ENCODE measurements around the gene DNTT. TPM values are rescaled to one million over a fixed set of nuclear protein-coding genes. Genes with fewer than 3 reads are reported as not detected.

Gene DNTT
- not detected for total RNA-seq (ENCODE audit: unreplicated experiment)
- long read RNA-seq: 0 reads

- no peak for DNase-seq
- Mint-ChIP-seq H3K9me3 (ENCODE audit: unreplicated experiment) (no peaks in the 10 kb centered on the region), H3K36me3 (ENCODE audit: unreplicated experiment) (no peaks in the 10 kb centered on the region), H3K4me1 (ENCODE audit: low read depth, unreplicated experiment) (peaks cover 10% of the 10 kb centered on the region), H3K27ac (ENCODE audit: unreplicated experiment) (no peak within 1 kb of the TSS), H3K4me3 (ENCODE audit: unreplicated experiment) (no peak within 1 kb of the TSS), H3K27me3 (ENCODE audit: unreplicated experiment) (no peaks in the 10 kb centered on the region)
- TF ChIP-seq CTCF (IDR thresholded peaks at IDR 0.05; ENCODE audit: partially characterized antibody, unreplicated experiment): no peak
Measured at GRCh38 chr10:96304230-96304629, at the start of gene DNTT. DNTT (plus strand) TSS chr10:96304434; CDS start chr10:96304498, 64 bp downstream.

- Mint-ChIP-seq H3K9me3 (ENCODE audit: unreplicated experiment) (no peaks in the 10 kb centered on the region), H3K27me3 (ENCODE audit: unreplicated experiment) (peaks cover under 1% of the 10 kb centered on the region), H3K36me3 (ENCODE audit: unreplicated experiment) (no peaks in the 10 kb centered on the region), H3K27ac (ENCODE audit: unreplicated experiment) (no peak overlapping the region), H3K4me3 (ENCODE audit: unreplicated experiment) (no peak overlapping the region), H3K4me1 (ENCODE audit: low read depth, unreplicated experiment) (peaks cover 12% of the 10 kb centered on the region)
- TF ChIP-seq CTCF (IDR thresholded peaks at IDR 0.05; ENCODE audit: partially characterized antibody, unreplicated experiment): no peak
- DNase-seq: no peak
Measured at GRCh38 chr10:96254976-96255375, 49.3 kb upstream of the DNTT start.

GRCh38 chr10:96255549-96256333, 48.5 kb upstream of the DNTT start:
- TF ChIP-seq CTCF (IDR thresholded peaks at IDR 0.05; ENCODE audit: partially characterized antibody, unreplicated experiment): no peak

GRCh38 chr10:96257944-96258343, 46.3 kb upstream of the DNTT start:
- DNase-seq: no peak
- Mint-ChIP-seq H3K36me3 (ENCODE audit: unreplicated experiment) (no peaks in the 10 kb centered on the region), H3K27ac (ENCODE audit: unreplicated experiment) (no peak overlapping the region), H3K27me3 (ENCODE audit: unreplicated experiment) (peaks cover 5% of the 10 kb centered on the region), H3K9me3 (ENCODE audit: unreplicated experiment) (peaks cover 2% of the 10 kb centered on the region), H3K4me3 (ENCODE audit: unreplicated experiment) (no peak overlapping the region), H3K4me1 (ENCODE audit: low read depth, unreplicated experiment) (peaks cover 18% of the 10 kb centered on the region)
- TF ChIP-seq CTCF (IDR thresholded peaks at IDR 0.05; ENCODE audit: partially characterized antibody, unreplicated experiment): no peak

More at GRCh38 chr10:96255549-96256333, 48.5 kb upstream of the DNTT start:
- DNase-seq: no peak
- Mint-ChIP-seq H3K36me3 (ENCODE audit: unreplicated experiment) (no peaks in the 10 kb centered on the region), H3K27me3 (ENCODE audit: unreplicated experiment) (peaks cover 5% of the 10 kb centered on the region), H3K9me3 (ENCODE audit: unreplicated experiment) (peaks cover 2% of the 10 kb centered on the region), H3K27ac (ENCODE audit: unreplicated experiment) (peak overlapping the region; percentile 15), H3K4me3 (ENCODE audit: unreplicated experiment) (no peak overlapping the region), H3K4me1 (ENCODE audit: low read depth, unreplicated experiment) (peaks cover 18% of the 10 kb centered on the region)

GRCh38 chr10:96259150-96259549, 45.1 kb upstream of the DNTT start:
- Mint-ChIP-seq H3K9me3 (ENCODE audit: unreplicated experiment) (peaks cover 2% of the 10 kb centered on the region), H3K27me3 (ENCODE audit: unreplicated experiment) (peaks cover 5% of the 10 kb centered on the region), H3K4me1 (ENCODE audit: low read depth, unreplicated experiment) (peaks cover 18% of the 10 kb centered on the region), H3K4me3 (ENCODE audit: unreplicated experiment) (no peak overlapping the region), H3K27ac (ENCODE audit: unreplicated experiment) (no peak overlapping the region), H3K36me3 (ENCODE audit: unreplicated experiment) (no peaks in the 10 kb centered on the region)
- TF ChIP-seq CTCF (IDR thresholded peaks at IDR 0.05; ENCODE audit: partially characterized antibody, unreplicated experiment): no peak
- no peak for DNase-seq

All from glutamatergic neuron (in vitro differentiated cells).